Measurements from ENCODE around the gene PCNA. TPM values are rescaled to one million over a fixed set of nuclear protein-coding genes. Genes with fewer than 3 reads are reported as not detected.
A peak's percentile ranks its signal among the peaks of the same experiment; 100 is the strongest.

The PCNA gene
- total and polyA plus RNA-seq, 9 donors: 65.2 to 96.1 (median 73.3) TPM

DNA sequence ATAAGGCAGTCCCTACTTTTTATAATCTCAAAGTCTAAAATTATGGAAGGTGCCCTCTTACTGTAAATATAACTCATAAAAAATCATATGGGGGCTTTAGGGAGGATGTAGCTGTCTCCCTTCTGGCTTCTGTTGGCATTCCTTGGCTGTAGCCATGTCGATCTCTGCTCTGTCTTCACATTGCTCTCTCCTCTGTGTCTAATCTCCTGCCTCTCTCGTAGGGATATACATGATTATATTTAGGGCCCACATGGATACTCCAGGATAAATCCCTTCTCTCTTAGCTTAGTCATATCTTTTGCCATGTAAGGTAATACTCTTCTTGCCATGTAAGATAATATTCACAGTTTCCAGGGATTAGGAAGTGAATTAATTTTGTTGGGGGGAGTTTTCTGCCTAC is 35.6 kb upstream of the PCNA start:
- no peak overlapping the region for H3K27ac ChIP-seq (ENCODE audit: low read length)
- no peaks in the 10 kb centered on the region for H3K36me3 ChIP-seq (ENCODE audit: control insufficient read depth, insufficient read depth, low read length)
- H3K9me3 ChIP-seq (replicated peaks; ENCODE audit: control insufficient read depth, low read depth, low read length): no peaks in the 10 kb centered on the region
- H3K27me3 ChIP-seq (ENCODE audit: control insufficient read depth, insufficient read depth, low read length): no peaks in the 10 kb centered on the region
- DNase-seq: no peak
- H3K4me3 ChIP-seq (ENCODE audit: low read length): no peak overlapping the region
- peaks cover 6% of the 10 kb centered on the region for H3K4me1 ChIP-seq (ENCODE audit: control insufficient read depth, insufficient read depth, low read length)
- no CpG with 5 or more reads among the region's 2 CpGs for whole genome bisulfite sequencing (ENCODE audit: insufficient coverage)

GRCh38 chr20:5154543-5154925 is 34.8 kb upstream of the PCNA start:
- H3K27me3 ChIP-seq (ENCODE audit: control insufficient read depth, insufficient read depth, low read length): no peaks in the 10 kb centered on the region
- H3K4me1 ChIP-seq (ENCODE audit: control insufficient read depth, insufficient read depth, low read length): peaks cover 10% of the 10 kb centered on the region
- WGBS (ENCODE audit: insufficient coverage): 94% methylated on average over 2 of the region's 6 CpGs
- H3K4me3 ChIP-seq (ENCODE audit: low read length): no peak overlapping the region
- no peaks in the 10 kb centered on the region for H3K9me3 ChIP-seq (replicated peaks; ENCODE audit: control insufficient read depth, low read depth, low read length)
- no peak for DNase-seq
- H3K36me3 ChIP-seq (ENCODE audit: control insufficient read depth, insufficient read depth, low read length): no peaks in the 10 kb centered on the region
- H3K27ac ChIP-seq (ENCODE audit: low read length): no peak overlapping the region

DNA sequence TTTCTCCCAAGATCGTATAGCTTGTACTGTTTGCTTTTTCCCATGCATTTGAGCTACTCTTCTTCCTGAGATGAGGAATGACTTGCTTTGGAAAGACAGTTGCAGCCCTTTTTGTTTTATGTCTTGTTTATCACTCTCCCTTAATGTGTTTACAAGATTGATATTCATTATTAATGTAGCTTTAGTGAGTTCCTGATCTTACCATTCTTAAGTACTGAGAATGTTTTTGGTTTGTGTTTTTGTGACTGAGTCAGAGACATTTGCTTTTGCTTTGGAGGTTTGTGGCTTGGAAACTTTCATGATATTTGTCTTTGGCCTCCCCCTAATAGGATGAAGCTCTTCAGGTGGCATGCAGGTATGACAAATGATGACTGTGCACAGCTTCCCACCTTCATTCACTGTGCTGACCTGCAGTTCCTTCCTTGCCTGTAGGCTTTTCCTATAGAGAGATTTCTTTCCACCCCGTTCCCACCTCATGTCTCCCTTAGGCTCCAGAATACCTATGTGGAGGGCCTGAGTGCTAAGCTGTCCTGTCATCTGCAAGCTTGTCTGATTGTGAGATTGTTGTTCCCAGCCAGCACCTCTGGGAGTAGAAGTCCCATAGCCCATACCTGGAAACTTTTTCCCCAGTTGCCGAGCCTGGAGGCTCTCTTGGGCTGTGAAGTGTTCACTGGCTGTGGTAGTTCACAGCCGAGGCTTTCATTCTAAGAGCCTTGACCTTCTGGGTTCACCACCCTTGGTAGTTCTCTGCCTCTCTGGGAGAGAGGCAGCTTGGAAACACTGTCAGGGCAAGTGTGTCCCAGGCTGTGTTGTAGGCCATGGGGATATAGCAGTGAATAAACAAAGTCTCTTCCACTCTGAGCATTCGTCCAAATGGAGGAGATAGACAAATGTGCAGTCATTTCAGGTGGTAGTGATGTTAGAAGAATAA is 34.1 kb upstream of the PCNA start:
- Histone ChIP-seq H3K27ac (ENCODE audit: low read length) (no peak overlapping the region), H3K4me1 (ENCODE audit: control insufficient read depth, insufficient read depth, low read length) (peaks cover 10% of the 10 kb centered on the region), H3K27me3 (ENCODE audit: control insufficient read depth, insufficient read depth, low read length) (no peaks in the 10 kb centered on the region), H3K4me3 (ENCODE audit: low read length) (no peak overlapping the region), H3K9me3 (replicated peaks; ENCODE audit: control insufficient read depth, low read depth, low read length) (no peaks in the 10 kb centered on the region), H3K36me3 (ENCODE audit: control insufficient read depth, insufficient read depth, low read length) (no peaks in the 10 kb centered on the region)
- no peak for DNase-seq
- WGBS (ENCODE audit: insufficient coverage): 92% methylated on average over 2 of the region's 5 CpGs

GRCh38 chr20:5153152-5153467 is 33.4 kb upstream of the PCNA start:
- Histone ChIP-seq H3K27ac (ENCODE audit: low read length) (no peak overlapping the region), H3K27me3 (ENCODE audit: control insufficient read depth, insufficient read depth, low read length) (no peaks in the 10 kb centered on the region), H3K4me3 (ENCODE audit: low read length) (no peak overlapping the region), H3K9me3 (replicated peaks; ENCODE audit: control insufficient read depth, low read depth, low read length) (no peaks in the 10 kb centered on the region), H3K36me3 (ENCODE audit: control insufficient read depth, insufficient read depth, low read length) (no peaks in the 10 kb centered on the region), H3K4me1 (ENCODE audit: control insufficient read depth, insufficient read depth, low read length) (peaks cover 15% of the 10 kb centered on the region)
- DNase-seq: no peak
- no CpG with 5 or more reads among the region's 3 CpGs for WGBS (ENCODE audit: insufficient coverage)

- WGBS (ENCODE audit: insufficient coverage): 90% methylated on average over 11 of the region's 13 CpGs
- no peak for DNase-seq
- Histone ChIP-seq H3K27ac (ENCODE audit: low read length) (peak overlapping the region; percentile 68), H3K27me3 (ENCODE audit: control insufficient read depth, insufficient read depth, low read length) (no peaks in the 10 kb centered on the region), H3K9me3 (replicated peaks; ENCODE audit: control insufficient read depth, low read depth, low read length) (no peaks in the 10 kb centered on the region), H3K36me3 (ENCODE audit: control insufficient read depth, insufficient read depth, low read length) (no peaks in the 10 kb centered on the region), H3K4me1 (ENCODE audit: control insufficient read depth, insufficient read depth, low read length) (peaks cover 14% of the 10 kb centered on the region), H3K4me3 (ENCODE audit: low read length) (no peak overlapping the region)
These were observed 30.7 kb upstream of the PCNA start for GRCh38 chr20:5150226-5151076.

DNA sequence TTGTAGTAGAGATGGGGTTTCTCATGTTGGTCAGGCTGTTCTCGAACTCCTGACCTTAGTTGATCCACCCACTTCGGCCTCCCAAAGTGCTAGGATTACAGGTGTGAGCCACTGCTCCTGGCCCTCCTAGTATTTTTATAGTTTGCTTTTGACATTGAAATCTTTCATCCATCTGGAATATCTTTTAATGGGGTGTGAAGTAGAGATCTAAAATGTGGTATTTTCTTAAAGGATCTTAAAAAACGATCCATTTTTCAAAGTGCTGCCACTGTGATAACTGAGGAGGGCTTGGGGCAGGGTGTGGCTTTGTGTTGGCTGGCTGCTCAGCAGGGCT is 30.1 kb upstream of the PCNA start:
- H3K9me3 ChIP-seq (replicated peaks; ENCODE audit: control insufficient read depth, low read depth, low read length): no peaks in the 10 kb centered on the region
- H3K4me1 ChIP-seq (ENCODE audit: control insufficient read depth, insufficient read depth, low read length): peaks cover 14% of the 10 kb centered on the region
- H3K27me3 ChIP-seq (ENCODE audit: control insufficient read depth, insufficient read depth, low read length): no peaks in the 10 kb centered on the region
- H3K4me3 ChIP-seq (ENCODE audit: low read length): no peak overlapping the region
- no peaks in the 10 kb centered on the region for H3K36me3 ChIP-seq (ENCODE audit: control insufficient read depth, insufficient read depth, low read length)
- H3K27ac ChIP-seq (ENCODE audit: low read length): no peak overlapping the region
- WGBS (ENCODE audit: insufficient coverage): 100% methylated on average over 1 of the region's 3 CpGs
- no peak for DNase-seq

GRCh38 chr20:5148581-5148980 is 28.8 kb upstream of the PCNA start:
- Histone ChIP-seq H3K4me3 (ENCODE audit: low read length) (no peak overlapping the region), H3K4me1 (ENCODE audit: control insufficient read depth, insufficient read depth, low read length) (peaks cover 14% of the 10 kb centered on the region), H3K36me3 (ENCODE audit: control insufficient read depth, insufficient read depth, low read length) (no peaks in the 10 kb centered on the region), H3K9me3 (replicated peaks; ENCODE audit: control insufficient read depth, low read depth, low read length) (no peaks in the 10 kb centered on the region), H3K27ac (ENCODE audit: low read length) (no peak overlapping the region), H3K27me3 (ENCODE audit: control insufficient read depth, insufficient read depth, low read length) (no peaks in the 10 kb centered on the region)
- no peak for DNase-seq
- 61% methylated on average over 4 of the region's 6 CpGs for WGBS (ENCODE audit: insufficient coverage)

- Histone ChIP-seq H3K4me1 (ENCODE audit: control insufficient read depth, insufficient read depth, low read length) (peaks cover 14% of the 10 kb centered on the region), H3K36me3 (ENCODE audit: control insufficient read depth, insufficient read depth, low read length) (no peaks in the 10 kb centered on the region), H3K27ac (ENCODE audit: low read length) (no peak overlapping the region), H3K9me3 (replicated peaks; ENCODE audit: control insufficient read depth, low read depth, low read length) (no peaks in the 10 kb centered on the region), H3K27me3 (ENCODE audit: control insufficient read depth, insufficient read depth, low read length) (no peaks in the 10 kb centered on the region), H3K4me3 (ENCODE audit: low read length) (no peak overlapping the region)
- no peak for DNase-seq
- WGBS (ENCODE audit: insufficient coverage): no CpG with 5 or more reads among the region's 2 CpGs
These were observed 27.3 kb upstream of the PCNA start for GRCh38 chr20:5146871-5147592.

- H3K4me1 ChIP-seq (ENCODE audit: control insufficient read depth, insufficient read depth, low read length): peaks cover 14% of the 10 kb centered on the region
- H3K9me3 ChIP-seq (replicated peaks; ENCODE audit: control insufficient read depth, low read depth, low read length): no peaks in the 10 kb centered on the region
- no peak overlapping the region for H3K27ac ChIP-seq (ENCODE audit: low read length)
- no peaks in the 10 kb centered on the region for H3K27me3 ChIP-seq (ENCODE audit: control insufficient read depth, insufficient read depth, low read length)
- 97% methylated on average over 2 of the region's 6 CpGs for WGBS (ENCODE audit: insufficient coverage)
- H3K36me3 ChIP-seq (ENCODE audit: control insufficient read depth, insufficient read depth, low read length): no peaks in the 10 kb centered on the region
- no peak overlapping the region for H3K4me3 ChIP-seq (ENCODE audit: low read length)
- DNase-seq: no peak
These were observed 26.4 kb upstream of the PCNA start for GRCh38 chr20:5146099-5146668.
